Motor neuron (in vitro differentiated cells): Measurements from ENCODE around the gene TNFRSF14. TPM values are rescaled to one million over a fixed set of nuclear protein-coding genes. Genes with fewer than 3 reads are reported as not detected.
A peak's percentile ranks its signal among the peaks of the same experiment; 100 is the strongest.

Source experiments
- ATAC-seq, 8 experiments: fragments of 200-7000 bp; cut with Tn5 transposase; replicated peaks in 6 of 8; 2 replicates each; pipeline ENCODE4 v1.8.0; 2021; ENCODE audit warnings: mild to moderate bottlenecking in 8 of 8, moderate library complexity in 8 of 8
- H3K27ac ChIP-seq, 2 donors: fragments of 250-450 bp; sonication (Bioruptor Pico); 2 replicates each; pipeline ENCODE4 v1.9.0; 2021; ENCODE audit warnings: antibody characterized with exemption in 2 of 2, mild to moderate bottlenecking in 2 of 2, moderate library complexity in 1 of 2
- H3K4me1 ChIP-seq, 2 donors: fragments of 250-450 bp; sonication (Bioruptor Pico); replicated peaks in 1 of 2; 2 replicates each; pipeline ENCODE4 v1.6.1; 2021; ENCODE audit warnings: antibody characterized with exemption in 2 of 2, mild to moderate bottlenecking in 2 of 2, moderate library complexity in 1 of 2
- H3K4me3 ChIP-seq, 5 donors: fragments of 250-450 bp; sonication (Bioruptor Pico); 2 replicates each; pipeline ENCODE4 v1.9.0; 2021; ENCODE audit warnings: antibody characterized with exemption in 5 of 5, mild to moderate bottlenecking in 5 of 5, moderate library complexity in 4 of 5
- WGBS, 10 experiments: fragments of 450-650 bp; shearing (Covaris generic); methylation state at CpG; one replicate each; pipeline ENCODE4 v1.0.0; 2022; 5-methylcytosine and 5-hydroxymethylcytosine counted together
- in situ Hi-C, 9 experiments: fragments of 400-800 bp; cut with MboI; loops; one replicate each; pipeline ENCODE4 v1.15.0; 2021; ENCODE audit warnings: low sequenced_read_pairs in 9 of 9, low pct_unique_long_range_greater_than_20kb in 2 of 9; ENCODE audit not compliant: unreplicated experiment in 9 of 9
- total RNA-seq, 8 experiments: library from RNA; unstranded; fragments of 300-600 nt; gene quantifications; 2 replicates each; pipeline versions ENCODE4 v1.2.3 to v1.2.4, GENCODE V29; 2022

The TNFRSF14 gene
- total RNA-seq, 8 experiments from 2014 or later: 0.22 to 48.5 (median 3.2) TPM

GRCh38 chr1:2591581-2592261 lies 35.5 kb downstream of the TNFRSF14 start:
- WGBS, 10 experiments: 60% methylated on average over 1 of the region's 12 CpGs; no CpG with 5 or more reads in 9 of the 10 experiments
- in situ Hi-C loops: no loop called here
- ATAC-seq: no peak

GRCh38 chr1:2592672-2593071 lies 36.5 kb downstream of the TNFRSF14 start:
- in situ Hi-C loops: no loop called here
- Histone ChIP-seq H3K4me3 (no peak overlapping the region), H3K27ac (no peak overlapping the region), H3K4me1 (peaks cover 3 to 5% of the 10 kb centered on the region in 2 donors)
- ATAC-seq: no peak
- 0 to 100% (median 70%) methylated on average over 1 to 8 of the region's 15 CpGs; no CpG with 5 or more reads in 5 of the 10 experiments for WGBS, 10 experiments

More at GRCh38 chr1:2591581-2592261, 35.5 kb downstream of the TNFRSF14 start:
- H3K4me3 ChIP-seq: no peak overlapping the region
- peaks cover 6 to 9% of the 10 kb centered on the region in 2 donors for H3K4me1 ChIP-seq
- H3K27ac ChIP-seq: no peak overlapping the region

- Histone ChIP-seq H3K27ac (no peak overlapping the region), H3K4me1 (peaks cover 0 to 3% of the 10 kb centered on the region in 2 donors), H3K4me3 (no peak overlapping the region)
- WGBS, 10 experiments: 40 to 62% (median 58%) methylated on average over 1 to 14 of the region's 26 CpGs; no CpG with 5 or more reads in 7 of the 10 experiments
- in situ Hi-C loops: no loop called here
- ATAC-seq: peak in 1 of 8 experiments; percentile 2
Measured at GRCh38 chr1:2593251-2593878, 37.2 kb downstream of the TNFRSF14 start.

- in situ Hi-C loops: no loop called here
- no peak overlapping the region for H3K27ac ChIP-seq
- no peak overlapping the region for H3K4me3 ChIP-seq
- H3K4me1 ChIP-seq: peaks cover 0 to 3% of the 10 kb centered on the region in 2 donors
- peak; percentile 16 to 70 (median 36) for ATAC-seq
- 0 to 83% (median 80%) methylated on average over 1 to 13 of the region's 20 CpGs; no CpG with 5 or more reads in 4 of the 10 experiments for WGBS, 10 experiments
Measured at GRCh38 chr1:2594001-2594640, 38.0 kb downstream of the TNFRSF14 start.

- peaks cover 0 to 3% of the 10 kb centered on the region in 2 donors for H3K4me1 ChIP-seq
- 100% methylated on average over 2 of the region's 17 CpGs; no CpG with 5 or more reads in 8 of the 10 experiments for WGBS, 10 experiments
- no peak for ATAC-seq
- H3K27ac ChIP-seq: no peak overlapping the region
- no peak overlapping the region for H3K4me3 ChIP-seq
- in situ Hi-C loops: no loop called here
Measured at GRCh38 chr1:2594641-2595131, 38.5 kb downstream of the TNFRSF14 start.

GRCh38 chr1:2595261-2595811 lies 39.2 kb downstream of the TNFRSF14 start:
- H3K4me1 ChIP-seq: peaks cover 0 to 3% of the 10 kb centered on the region in 2 donors
- in situ Hi-C loops: no loop called here
- peak in 2 of 8 experiments; percentile 8 for ATAC-seq
- H3K27ac ChIP-seq: no peak overlapping the region
- no peak overlapping the region for H3K4me3 ChIP-seq
- WGBS, 10 experiments: 60 to 90% (median 80%) methylated on average over 1 to 8 of the region's 19 CpGs; no CpG with 5 or more reads in 7 of the 10 experiments

GRCh38 chr1:2595812-2596529 lies 39.8 kb downstream of the TNFRSF14 start:
- 55 to 80% (median 63%) methylated on average over 4 to 15 of the region's 31 CpGs; no CpG with 5 or more reads in 6 of the 10 experiments for WGBS, 10 experiments
- Histone ChIP-seq H3K4me3 (no peak overlapping the region), H3K4me1 (peaks cover 0 to 3% of the 10 kb centered on the region in 2 donors), H3K27ac (no peak overlapping the region)
- in situ Hi-C loops: no loop called here
- no peak for ATAC-seq

GRCh38 chr1:2596530-2597333 lies 40.6 kb downstream of the TNFRSF14 start:
- ATAC-seq: peak in 2 of 8 experiments; percentile 15 to 16
- Histone ChIP-seq H3K27ac (no peak overlapping the region), H3K4me1 (peaks cover 0 to 3% of the 10 kb centered on the region in 2 donors), H3K4me3 (no peak overlapping the region)
- in situ Hi-C loops: no loop called here
- WGBS, 10 experiments: 56 to 60% (median 58%) methylated on average over 1 to 3 of the region's 28 CpGs; no CpG with 5 or more reads in 7 of the 10 experiments

- 63 to 71% (median 70%) methylated on average over 4 to 20 of the region's 34 CpGs; no CpG with 5 or more reads in 5 of the 10 experiments for WGBS, 10 experiments
- Histone ChIP-seq H3K4me1 (peaks cover 0 to 3% of the 10 kb centered on the region in 2 donors), H3K27ac (no peak overlapping the region), H3K4me3 (no peak overlapping the region)
- ATAC-seq: peak in 2 of 8 experiments; percentile 2 to 8
- in situ Hi-C loops: no loop called here
Measured at GRCh38 chr1:2597441-2598328, 41.5 kb downstream of the TNFRSF14 start.

GRCh38 chr1:2598329-2598931 lies 42.3 kb downstream of the TNFRSF14 start:
- Histone ChIP-seq H3K4me1 (peaks cover 0 to 3% of the 10 kb centered on the region in 2 donors), H3K4me3 (no peak overlapping the region), H3K27ac (no peak overlapping the region)
- ATAC-seq: no peak
- 29 to 60% (median 50%) methylated on average over 1 of the region's 3 CpGs; no CpG with 5 or more reads in 6 of the 10 experiments for WGBS, 10 experiments
- in situ Hi-C loops: no loop called here
